Activated naive CD8-positive, alpha-beta T cell (primary cell): ENCODE data around the gene CTNNBIP1.

Experiments used
- H3K27ac Mint-ChIP-seq: one replicate; pipeline ENCODE4 v1.8.0; 2021; ENCODE audit warnings: mixed read lengths
- H3K27me3 Mint-ChIP-seq: one replicate; pipeline ENCODE4 v1.8.0; 2021; ENCODE audit warnings: mixed read lengths
- H3K36me3 Mint-ChIP-seq: one replicate; pipeline ENCODE4 v1.8.0; 2021; ENCODE audit warnings: mixed read lengths
- H3K4me1 Mint-ChIP-seq: one replicate; pipeline ENCODE4 v1.8.0; 2021; ENCODE audit warnings: low read depth, mixed read lengths
- H3K4me3 Mint-ChIP-seq: one replicate; pipeline ENCODE4 v1.8.0; 2021; ENCODE audit warnings: mild to moderate bottlenecking, mixed read lengths
- H3K9me3 Mint-ChIP-seq: one replicate; pipeline ENCODE4 v1.8.0; 2021; ENCODE audit warnings: low read depth, mixed read lengths

The CTNNBIP1 gene

DNA sequence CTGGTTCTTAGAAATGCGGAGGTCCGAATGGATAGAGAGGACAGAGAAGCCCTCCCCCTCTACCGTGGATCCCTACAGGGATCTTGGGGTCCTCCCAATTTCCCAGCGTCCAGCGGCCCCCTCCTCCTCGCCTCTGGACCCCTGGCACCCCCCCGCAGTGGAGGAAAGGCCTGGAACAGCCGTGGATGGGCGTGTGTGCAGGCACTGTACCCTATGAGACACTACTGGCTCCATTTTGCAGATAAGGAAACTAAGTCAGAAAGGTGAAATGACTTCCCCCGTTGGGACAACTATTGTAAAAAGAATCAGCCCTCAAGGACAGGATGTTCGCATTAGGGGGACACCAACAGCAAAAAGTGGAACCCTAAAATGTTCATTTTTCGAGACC lies 85.4 kb downstream of the CTNNBIP1 start:
- H3K4me3 Mint-ChIP-seq = peak overlapping the region; percentile 74
- H3K36me3 Mint-ChIP-seq = no peaks in the 10 kb centered on the region
- H3K4me1 Mint-ChIP-seq = peaks cover 34% of the 10 kb centered on the region
- no peaks in the 10 kb centered on the region for H3K9me3 Mint-ChIP-seq
- peak overlapping the region; percentile 34 for H3K27ac Mint-ChIP-seq
- no peaks in the 10 kb centered on the region for H3K27me3 Mint-ChIP-seq

DNA sequence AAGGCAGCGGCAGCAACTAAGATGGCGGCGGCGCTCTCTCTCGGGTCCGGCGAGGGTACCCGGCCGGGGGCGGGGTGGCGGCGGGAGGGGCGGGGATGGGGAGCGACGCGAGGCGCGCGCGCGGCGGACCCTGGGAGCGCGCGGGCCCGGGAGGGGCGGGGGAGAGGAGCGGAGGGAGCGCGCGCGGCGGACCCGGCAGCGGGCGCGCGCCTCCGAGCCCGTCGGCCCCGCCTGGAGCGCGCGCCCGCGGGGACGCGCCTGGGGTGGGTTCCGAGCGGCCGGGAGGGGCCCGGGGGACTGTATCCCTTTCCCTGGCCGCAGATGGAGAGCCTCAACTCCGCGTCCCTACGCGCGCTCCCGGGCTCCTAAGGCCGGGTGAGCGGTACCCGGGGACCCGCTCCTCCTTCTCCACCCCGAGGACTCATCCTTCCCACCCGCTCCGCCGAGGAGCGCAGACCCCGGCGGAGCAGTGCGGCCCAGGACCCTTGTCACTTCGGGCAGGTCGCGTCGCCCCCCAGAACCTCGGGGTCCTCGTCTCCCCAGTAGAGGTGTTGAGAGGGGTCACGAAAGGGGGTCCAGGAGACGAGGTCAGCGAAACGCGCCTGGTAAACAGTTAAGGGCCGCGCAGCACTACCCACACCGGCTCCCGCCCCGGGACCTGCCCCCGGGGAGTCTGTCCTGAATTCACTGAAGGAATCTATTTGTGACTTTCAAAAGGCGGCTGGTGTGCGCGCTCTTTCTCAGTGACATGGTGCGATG lies 85.9 kb downstream of the CTNNBIP1 start, which contains the start of gene CLSTN1:
Gene CLSTN1 (minus strand): TSS at position 23 of the 759 bp plus-strand sequence. CDS start 232 bp downstream, outside the sequence.
- H3K4me1 Mint-ChIP-seq = peaks cover 34% of the 10 kb centered on the region
- H3K4me3 Mint-ChIP-seq = peak within 1 kb of the TSS; percentile 95
- H3K27ac Mint-ChIP-seq = peak within 1 kb of the TSS; percentile 91

DNA sequence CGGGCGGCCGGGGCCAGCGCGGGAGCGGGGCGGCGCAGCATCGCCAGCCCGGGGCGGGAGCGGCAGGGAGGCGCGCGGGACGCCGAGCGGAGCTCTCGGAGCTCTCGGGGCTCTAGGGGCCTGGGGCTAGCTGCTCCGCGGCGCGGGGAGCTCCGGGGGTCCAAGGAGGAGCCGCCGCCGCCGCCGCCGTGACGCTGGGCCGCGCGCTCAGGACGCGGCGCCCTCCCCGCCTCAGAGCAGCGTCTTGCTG lies 86.5 kb downstream of the CTNNBIP1 start:
- Mint-ChIP-seq H3K9me3 (no peaks in the 10 kb centered on the region), H3K4me3 (no peak overlapping the region), H3K36me3 (no peaks in the 10 kb centered on the region), H3K4me1 (peaks cover 34% of the 10 kb centered on the region), H3K27me3 (no peaks in the 10 kb centered on the region), H3K27ac (no peak overlapping the region)

More for the DNA sequence above, 85.9 kb downstream of the CTNNBIP1 start, which contains the start of gene CLSTN1:
- H3K36me3 Mint-ChIP-seq = no peaks in the 10 kb centered on the region
- no peaks in the 10 kb centered on the region for H3K27me3 Mint-ChIP-seq
- H3K9me3 Mint-ChIP-seq = no peaks in the 10 kb centered on the region

DNA sequence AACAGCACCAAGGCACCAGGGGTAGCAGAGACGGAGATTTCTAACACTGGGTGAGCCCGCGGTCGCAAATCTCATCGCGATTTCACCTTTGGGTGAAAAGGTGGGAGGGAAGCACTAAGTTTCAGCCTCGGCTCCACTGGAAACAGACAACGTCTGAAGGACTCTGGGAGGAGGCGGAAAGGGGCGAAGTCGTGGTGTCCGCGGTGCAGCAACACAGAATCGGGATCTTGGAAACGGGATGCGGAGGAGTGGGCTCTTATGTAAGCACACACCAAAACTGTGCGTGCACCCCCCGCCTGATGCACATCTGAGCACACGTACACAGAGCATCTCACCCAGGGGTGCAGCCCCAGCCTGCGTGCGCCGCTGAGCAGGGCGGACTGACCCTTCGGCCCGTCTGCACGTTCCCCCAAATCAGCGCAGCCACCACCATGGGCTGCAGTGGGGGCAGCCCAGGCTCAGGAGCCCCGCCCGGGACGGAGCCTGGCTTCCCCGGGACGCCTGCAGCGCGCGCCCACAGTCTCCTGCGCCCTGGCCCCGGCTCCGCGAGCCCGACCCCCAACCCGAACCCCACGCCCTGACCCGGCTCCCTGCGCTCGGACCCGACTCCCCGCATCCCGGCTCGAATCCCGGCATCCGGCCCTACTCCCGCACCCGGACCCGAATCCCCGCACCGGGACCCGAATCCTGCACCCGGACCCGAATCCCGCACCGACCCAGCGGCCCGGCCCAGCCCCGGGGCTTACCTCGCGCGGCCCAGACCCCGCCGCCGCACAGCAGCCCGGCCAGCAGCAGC lies 87.0 kb downstream of the CTNNBIP1 start:
- Mint-ChIP-seq H3K4me1 (peaks cover 34% of the 10 kb centered on the region), H3K9me3 (no peaks in the 10 kb centered on the region), H3K27ac (peak overlapping the region; percentile 91), H3K27me3 (no peaks in the 10 kb centered on the region), H3K36me3 (no peaks in the 10 kb centered on the region), H3K4me3 (peak overlapping the region; percentile 95)

DNA sequence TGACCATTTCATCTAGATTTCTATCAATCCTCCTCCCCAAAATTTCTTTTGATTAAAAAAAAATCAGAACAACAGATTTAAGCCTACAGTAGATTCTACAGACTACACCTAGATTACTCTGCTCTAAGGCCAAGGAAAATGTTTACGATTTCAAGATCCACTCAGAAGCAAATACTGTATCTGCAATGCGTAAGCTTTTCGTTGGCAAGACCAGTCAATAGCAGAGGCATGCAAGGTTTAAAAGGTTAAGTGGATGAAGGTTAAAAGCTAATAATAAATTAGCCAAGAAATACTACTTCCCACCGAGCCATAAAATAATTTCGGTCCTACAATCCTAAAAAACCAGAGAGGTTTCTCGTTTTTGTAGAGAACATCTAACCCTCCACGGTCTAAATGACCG lies 87.6 kb downstream of the CTNNBIP1 start:
- Mint-ChIP-seq H3K4me3 (peak overlapping the region; percentile 95), H3K27me3 (no peaks in the 10 kb centered on the region), H3K27ac (peak overlapping the region; percentile 91), H3K4me1 (peaks cover 34% of the 10 kb centered on the region), H3K9me3 (no peaks in the 10 kb centered on the region), H3K36me3 (no peaks in the 10 kb centered on the region)

DNA sequence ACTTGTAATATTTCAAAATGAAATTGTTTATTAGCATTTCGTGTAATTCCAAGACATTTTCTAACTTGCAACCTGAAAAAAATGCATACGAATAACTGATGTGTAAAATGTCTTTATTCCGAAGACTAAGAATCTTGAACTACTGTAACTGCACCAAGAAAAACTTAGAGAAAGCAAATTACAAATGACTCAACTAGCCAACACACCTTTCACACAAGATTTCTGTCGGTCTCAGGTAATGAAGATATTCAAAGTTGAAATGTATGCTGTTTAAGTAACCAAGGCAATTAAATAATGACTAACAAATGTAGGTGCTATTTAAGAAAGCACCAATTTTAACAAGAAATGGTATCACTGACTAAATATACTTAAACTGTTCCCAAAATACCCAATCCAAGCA lies 88.4 kb downstream of the CTNNBIP1 start:
- H3K4me1 Mint-ChIP-seq = peaks cover 34% of the 10 kb centered on the region
- H3K27me3 Mint-ChIP-seq = no peaks in the 10 kb centered on the region
- H3K4me3 Mint-ChIP-seq = peak overlapping the region; percentile 95
- peak overlapping the region; percentile 28 for H3K27ac Mint-ChIP-seq
- H3K36me3 Mint-ChIP-seq = no peaks in the 10 kb centered on the region
- H3K9me3 Mint-ChIP-seq = no peaks in the 10 kb centered on the region

DNA sequence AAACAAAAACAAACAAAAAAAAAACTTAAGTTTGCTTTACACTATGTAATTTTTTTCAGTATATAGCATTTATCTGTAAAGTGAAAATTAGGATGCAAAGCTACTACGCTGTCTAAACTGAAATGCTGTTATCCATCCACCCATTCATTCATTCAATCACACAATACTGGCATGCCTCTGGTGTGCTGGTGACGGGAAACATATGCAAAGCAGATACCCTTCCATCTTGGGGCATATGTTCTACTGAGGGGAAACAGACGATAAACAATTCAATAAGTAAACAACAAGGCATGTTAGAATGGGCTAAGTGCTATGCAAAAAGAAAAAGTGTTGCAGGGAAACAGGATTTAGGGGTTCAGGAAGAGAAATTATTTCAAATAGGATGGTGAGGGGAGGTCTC lies 89.5 kb downstream of the CTNNBIP1 start:
- no peaks in the 10 kb centered on the region for H3K27me3 Mint-ChIP-seq
- H3K4me3 Mint-ChIP-seq = no peak overlapping the region
- no peak overlapping the region for H3K27ac Mint-ChIP-seq
- H3K9me3 Mint-ChIP-seq = no peaks in the 10 kb centered on the region
- H3K36me3 Mint-ChIP-seq = peaks cover 3% of the 10 kb centered on the region
- peaks cover 34% of the 10 kb centered on the region for H3K4me1 Mint-ChIP-seq

DNA sequence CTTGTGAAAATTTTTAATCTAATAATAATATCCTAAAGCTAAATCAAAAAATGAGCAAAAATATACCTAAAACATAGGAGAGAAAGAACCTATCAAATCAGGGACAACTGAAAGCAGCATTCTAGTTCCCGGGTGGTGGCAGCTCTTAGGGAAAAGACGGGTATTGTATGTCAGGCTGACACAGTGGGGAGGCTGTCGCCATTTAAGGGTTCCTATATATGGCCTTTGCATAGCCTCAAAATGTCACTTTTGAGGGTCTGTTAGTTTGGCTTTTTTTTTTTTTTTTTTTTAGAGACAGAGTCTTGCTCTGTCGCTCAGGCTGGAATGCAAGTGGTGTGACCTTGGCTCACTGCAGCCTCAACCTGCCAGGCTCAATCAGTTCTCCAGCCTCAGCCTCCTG lies 92.3 kb downstream of the CTNNBIP1 start:
- Mint-ChIP-seq H3K27me3 (no peaks in the 10 kb centered on the region), H3K27ac (no peak overlapping the region), H3K36me3 (peaks cover 3% of the 10 kb centered on the region), H3K9me3 (no peaks in the 10 kb centered on the region), H3K4me3 (no peak overlapping the region), H3K4me1 (peaks cover 29% of the 10 kb centered on the region)

DNA sequence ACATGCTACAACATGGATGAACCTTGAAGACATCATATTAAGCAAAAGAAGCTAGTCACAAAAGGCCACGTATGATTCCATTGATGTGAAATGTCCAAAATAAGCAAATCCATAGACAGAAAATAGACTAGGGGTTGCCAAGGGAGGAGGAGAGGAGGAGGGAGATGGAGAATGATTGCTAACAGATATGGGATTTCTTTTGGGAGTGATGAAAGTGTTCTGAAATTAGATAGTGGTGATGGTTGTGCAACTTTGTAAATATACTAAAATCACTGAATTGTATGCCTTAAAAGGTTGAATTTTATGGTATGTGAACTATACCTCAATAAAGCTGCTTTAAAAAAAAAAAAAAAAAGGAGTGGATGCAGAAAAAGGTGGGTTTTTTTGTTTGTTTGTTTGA lies 93.9 kb downstream of the CTNNBIP1 start:
- H3K4me3 Mint-ChIP-seq = no peak overlapping the region
- H3K4me1 Mint-ChIP-seq = peaks cover 22% of the 10 kb centered on the region
- no peak overlapping the region for H3K27ac Mint-ChIP-seq
- peaks cover 3% of the 10 kb centered on the region for H3K36me3 Mint-ChIP-seq
- no peaks in the 10 kb centered on the region for H3K9me3 Mint-ChIP-seq
- no peaks in the 10 kb centered on the region for H3K27me3 Mint-ChIP-seq

DNA sequence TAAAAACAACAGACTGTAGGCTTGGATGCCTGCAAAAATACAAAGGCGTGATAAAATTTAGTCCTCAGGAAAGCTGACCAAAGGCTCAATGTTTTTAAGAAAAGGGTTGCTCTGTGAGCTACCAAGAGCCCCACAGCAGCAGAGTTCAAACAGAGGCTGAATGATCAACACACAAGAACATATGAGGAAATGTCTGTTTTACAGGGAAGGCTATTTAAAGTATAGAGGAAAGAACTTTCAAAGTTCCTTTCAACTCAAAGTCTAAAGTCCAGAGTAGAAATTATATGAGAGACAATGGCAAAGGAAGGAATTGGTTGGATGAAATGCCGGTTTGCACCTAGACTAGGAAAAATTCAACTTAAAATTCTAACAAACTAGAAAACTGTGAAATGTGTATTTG lies 94.9 kb downstream of the CTNNBIP1 start:
- no peak overlapping the region for H3K27ac Mint-ChIP-seq
- peaks cover 3% of the 10 kb centered on the region for H3K36me3 Mint-ChIP-seq
- H3K4me1 Mint-ChIP-seq = peaks cover 22% of the 10 kb centered on the region
- no peak overlapping the region for H3K4me3 Mint-ChIP-seq
- H3K9me3 Mint-ChIP-seq = no peaks in the 10 kb centered on the region
- no peaks in the 10 kb centered on the region for H3K27me3 Mint-ChIP-seq

DNA sequence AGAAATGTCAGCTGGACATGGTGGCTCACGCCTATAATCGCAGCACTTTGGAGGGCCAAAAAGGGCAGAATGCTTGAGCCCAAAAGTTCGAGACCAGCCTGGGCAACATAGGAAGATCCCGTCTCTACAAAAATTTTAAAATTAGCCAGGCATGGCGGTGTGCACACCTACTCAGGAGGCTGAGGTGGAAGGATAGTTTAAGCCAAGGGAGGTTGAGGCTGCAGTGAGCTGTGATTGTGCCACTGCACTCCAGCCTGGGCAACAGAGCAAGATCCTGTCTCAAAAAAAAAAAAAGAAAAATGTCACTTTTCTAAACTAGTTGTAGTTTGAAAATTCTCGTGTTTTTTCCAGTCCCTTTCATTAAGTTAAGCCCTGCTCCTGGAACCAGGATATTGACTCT lies 95.5 kb downstream of the CTNNBIP1 start:
- no peak overlapping the region for H3K4me3 Mint-ChIP-seq
- H3K9me3 Mint-ChIP-seq = no peaks in the 10 kb centered on the region
- no peaks in the 10 kb centered on the region for H3K27me3 Mint-ChIP-seq
- H3K27ac Mint-ChIP-seq = no peak overlapping the region
- H3K4me1 Mint-ChIP-seq = peaks cover 24% of the 10 kb centered on the region
- peaks cover 3% of the 10 kb centered on the region for H3K36me3 Mint-ChIP-seq

DNA sequence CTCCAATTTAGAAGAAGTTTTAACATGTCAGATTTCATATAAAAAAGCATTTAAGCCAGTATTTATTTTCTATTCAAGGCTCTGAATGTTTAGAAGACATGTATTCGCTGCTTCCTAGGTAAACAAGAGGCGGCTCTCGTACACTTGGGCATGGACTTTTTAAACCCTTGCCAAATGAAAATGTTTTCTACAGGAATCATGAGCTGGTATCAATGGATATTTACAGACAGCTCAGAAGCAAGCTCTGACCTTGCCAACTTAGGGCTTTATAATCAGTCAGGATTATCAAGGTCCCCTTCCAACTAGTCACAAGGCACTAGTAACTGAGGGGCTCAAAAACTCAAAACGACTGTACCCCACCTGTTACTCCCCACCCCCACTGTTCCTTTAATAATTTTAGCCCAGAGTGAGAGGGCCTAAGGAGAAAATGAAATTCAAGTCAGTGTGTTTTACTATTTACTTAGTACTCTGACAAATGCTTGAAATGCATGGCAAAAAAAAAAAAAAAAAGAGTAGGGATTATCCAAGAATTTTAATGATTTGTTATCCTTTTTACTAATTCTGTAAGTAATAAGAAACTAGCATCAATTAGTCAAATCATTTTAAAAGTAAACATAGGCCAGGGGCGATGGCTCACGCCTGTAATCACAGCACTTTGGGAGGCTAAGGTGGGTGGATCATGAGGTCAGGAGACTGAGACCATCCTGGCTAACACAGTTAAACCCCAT lies 98.7 kb downstream of the CTNNBIP1 start:
- H3K4me3 Mint-ChIP-seq = no peak overlapping the region
- no peaks in the 10 kb centered on the region for H3K27me3 Mint-ChIP-seq
- no peak overlapping the region for H3K27ac Mint-ChIP-seq
- peaks cover 47% of the 10 kb centered on the region for H3K4me1 Mint-ChIP-seq
- no peaks in the 10 kb centered on the region for H3K9me3 Mint-ChIP-seq
- H3K36me3 Mint-ChIP-seq = peaks cover 3% of the 10 kb centered on the region

DNA sequence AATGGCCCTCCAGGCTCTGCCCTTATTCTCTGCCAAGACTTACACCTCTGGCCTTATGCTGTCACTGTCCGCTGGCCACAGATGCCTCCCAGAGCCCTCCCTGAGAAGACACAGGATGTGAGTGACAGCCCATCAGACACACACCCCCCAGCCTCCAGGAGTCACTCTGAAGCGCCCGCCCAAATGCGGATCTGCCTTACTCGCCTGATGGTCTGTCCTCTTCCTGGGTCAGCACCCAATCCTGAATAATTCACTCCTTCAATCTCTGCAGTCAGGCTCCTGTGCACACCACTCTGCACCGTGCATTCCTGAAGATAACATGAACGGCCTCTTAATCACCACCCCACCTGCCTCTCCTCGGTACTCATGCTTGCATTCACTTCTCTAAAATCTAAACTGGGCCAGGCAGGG lies 101.0 kb downstream of the CTNNBIP1 start:
- Mint-ChIP-seq H3K27ac (peak overlapping the region; percentile 46), H3K4me3 (no peak overlapping the region), H3K9me3 (no peaks in the 10 kb centered on the region), H3K4me1 (peaks cover 45% of the 10 kb centered on the region), H3K27me3 (no peaks in the 10 kb centered on the region), H3K36me3 (no peaks in the 10 kb centered on the region)

DNA sequence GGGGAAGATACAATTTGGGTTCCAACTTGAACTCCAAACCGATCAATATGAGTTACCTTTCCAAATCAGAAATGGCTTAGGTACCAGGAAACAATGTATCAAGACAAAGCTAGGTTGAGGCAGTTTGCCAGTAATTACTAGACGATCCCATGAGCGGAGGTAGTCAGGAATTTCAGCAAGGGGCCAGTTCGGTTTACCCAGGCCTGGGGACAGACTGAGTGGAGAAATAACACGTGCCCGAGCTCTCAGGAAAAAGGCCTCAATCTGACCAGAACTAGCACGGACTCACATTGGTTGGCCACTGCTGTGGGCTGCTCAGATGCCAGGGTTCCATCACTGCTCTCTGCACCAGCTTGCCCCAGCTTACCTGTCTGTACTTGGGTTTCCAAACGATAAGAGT lies 101.6 kb downstream of the CTNNBIP1 start:
- Mint-ChIP-seq H3K4me3 (no peak overlapping the region), H3K27ac (no peak overlapping the region), H3K27me3 (no peaks in the 10 kb centered on the region), H3K9me3 (no peaks in the 10 kb centered on the region), H3K4me1 (peaks cover 42% of the 10 kb centered on the region), H3K36me3 (no peaks in the 10 kb centered on the region)

DNA sequence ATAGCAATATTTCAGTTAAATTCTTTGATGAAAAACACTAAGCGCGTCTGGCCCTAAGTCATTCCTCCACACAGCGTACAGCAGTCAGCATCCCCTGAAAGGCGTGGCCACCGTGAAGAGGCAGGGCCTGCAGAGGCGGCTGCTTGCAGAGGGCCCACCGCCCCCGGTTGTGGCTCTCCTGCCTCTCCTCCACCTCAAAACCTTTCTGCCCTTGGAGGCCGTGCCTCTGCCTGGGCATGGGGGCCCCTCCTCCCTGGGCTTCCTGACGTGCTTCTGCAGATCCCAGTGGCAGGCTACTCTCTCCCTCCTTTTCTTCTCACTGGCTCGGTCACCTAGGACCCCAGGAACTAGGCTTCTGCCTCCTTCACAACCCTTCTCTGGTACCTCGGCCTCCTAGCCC lies 102.5 kb downstream of the CTNNBIP1 start:
- H3K4me1 Mint-ChIP-seq = peaks cover 45% of the 10 kb centered on the region
- H3K4me3 Mint-ChIP-seq = no peak overlapping the region
- H3K9me3 Mint-ChIP-seq = no peaks in the 10 kb centered on the region
- no peaks in the 10 kb centered on the region for H3K27me3 Mint-ChIP-seq
- H3K36me3 Mint-ChIP-seq = no peaks in the 10 kb centered on the region
- peak overlapping the region; percentile 61 for H3K27ac Mint-ChIP-seq
